Astrocyte of the spinal cord (primary cell): ENCODE results near the gene CCDC30.

Source experiments
- DNase-seq: peaks from one replicate; pipeline ENCODE4 v3.0.0; 2011; ENCODE audit warnings: low read depth, low spot score
- H3K4me3 ChIP-seq: 2 replicates; pipeline ENCODE4 v1.5.1; 2011; ENCODE audit warnings: low read depth, mild to moderate bottlenecking, low read length, moderate library complexity
- in situ Hi-C: cut with HindIII; loops from 2 replicates; pipeline ENCODE4 v1.10.0; 2017; ENCODE audit warnings: low sequenced_read_pairs
- TF ChIP-seq, protein P1 (sequence below): IDR thresholded peaks from 2 replicates; pipeline ENCODE4 v1.5.1; 2012; ENCODE audit warnings: low read depth, mild to moderate bottlenecking, low read length, inconsistent platforms

Gene CCDC30

DNA sequence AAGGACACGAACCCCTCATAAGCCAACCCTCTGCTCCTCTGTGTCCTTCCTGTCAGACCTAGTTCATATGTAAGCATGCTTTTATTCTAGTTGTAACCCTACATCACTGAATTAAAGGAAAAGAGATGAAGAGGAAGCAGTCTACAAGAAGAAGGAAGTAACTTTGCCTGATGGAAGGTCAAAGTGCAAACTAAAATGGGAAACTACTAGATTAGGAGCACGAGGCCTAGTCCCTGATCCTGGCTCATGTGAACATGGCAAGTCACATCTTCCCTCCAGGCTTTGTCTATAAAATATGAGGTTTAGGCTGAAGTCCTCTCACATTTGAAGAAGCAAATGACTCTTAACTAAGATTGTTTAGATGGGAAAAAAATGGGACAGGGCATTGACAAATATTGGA lies 20.4 kb upstream of the CCDC30 start:
- no peak overlapping the region for H3K4me3 ChIP-seq
- no peak for DNase-seq
- TF ChIP-seq, protein P1, sequence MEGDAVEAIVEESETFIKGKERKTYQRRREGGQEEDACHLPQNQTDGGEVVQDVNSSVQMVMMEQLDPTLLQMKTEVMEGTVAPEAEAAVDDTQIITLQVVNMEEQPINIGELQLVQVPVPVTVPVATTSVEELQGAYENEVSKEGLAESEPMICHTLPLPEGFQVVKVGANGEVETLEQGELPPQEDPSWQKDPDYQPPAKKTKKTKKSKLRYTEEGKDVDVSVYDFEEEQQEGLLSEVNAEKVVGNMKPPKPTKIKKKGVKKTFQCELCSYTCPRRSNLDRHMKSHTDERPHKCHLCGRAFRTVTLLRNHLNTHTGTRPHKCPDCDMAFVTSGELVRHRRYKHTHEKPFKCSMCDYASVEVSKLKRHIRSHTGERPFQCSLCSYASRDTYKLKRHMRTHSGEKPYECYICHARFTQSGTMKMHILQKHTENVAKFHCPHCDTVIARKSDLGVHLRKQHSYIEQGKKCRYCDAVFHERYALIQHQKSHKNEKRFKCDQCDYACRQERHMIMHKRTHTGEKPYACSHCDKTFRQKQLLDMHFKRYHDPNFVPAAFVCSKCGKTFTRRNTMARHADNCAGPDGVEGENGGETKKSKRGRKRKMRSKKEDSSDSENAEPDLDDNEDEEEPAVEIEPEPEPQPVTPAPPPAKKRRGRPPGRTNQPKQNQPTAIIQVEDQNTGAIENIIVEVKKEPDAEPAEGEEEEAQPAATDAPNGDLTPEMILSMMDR: no peak
- in situ Hi-C loops: no loop called here

- in situ Hi-C loops: no loop called here
- no peak overlapping the region for H3K4me3 ChIP-seq
- TF ChIP-seq, protein P1: no peak
Observed at GRCh38 chr1:42449256-42449655, 13.8 kb upstream of the CCDC30 start.

GRCh38 chr1:42450061-42450460 lies 13.0 kb upstream of the CCDC30 start:
- TF ChIP-seq, protein P1: no peak
- in situ Hi-C loops: no loop called here
- no peak overlapping the region for H3K4me3 ChIP-seq
- DNase-seq: peak; percentile 4

More at GRCh38 chr1:42449256-42449655, 13.8 kb upstream of the CCDC30 start:
- DNase-seq: no peak

GRCh38 chr1:42453386-42453785 lies 9.7 kb upstream of the CCDC30 start:
- no peak overlapping the region for H3K4me3 ChIP-seq
- TF ChIP-seq, protein P1: no peak
- DNase-seq: peak; percentile 3
- in situ Hi-C loops: no loop called here

DNA sequence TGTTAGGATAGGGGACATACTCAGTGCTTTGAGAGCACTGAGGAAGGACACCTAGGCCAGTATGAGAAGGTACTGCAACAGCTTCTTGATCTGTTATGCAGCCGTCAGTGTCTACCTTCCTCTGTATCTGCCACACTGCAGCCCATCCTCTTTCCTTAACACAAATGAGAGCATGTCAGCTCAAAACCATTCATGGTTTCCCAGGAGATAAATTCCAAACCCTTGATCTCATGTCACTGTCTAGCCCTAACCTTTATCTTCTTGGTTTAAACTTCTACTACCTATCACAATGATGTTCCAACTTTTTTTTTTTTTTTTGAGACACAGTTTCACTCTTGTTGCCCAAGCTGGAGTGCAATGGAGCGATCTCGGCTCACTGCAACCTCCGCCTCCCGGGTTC lies 8.7 kb upstream of the CCDC30 start:
- TF ChIP-seq, protein P1: no peak
- DNase-seq: no peak
- in situ Hi-C loops: no loop called here
- no peak overlapping the region for H3K4me3 ChIP-seq

- DNase-seq: peak; percentile 87
- in situ Hi-C loops: no loop called here
- H3K4me3 ChIP-seq: peak within 1 kb of the TSS; percentile 65
- TF ChIP-seq, protein P1: no peak
Observed at GRCh38 chr1:42456010-42456753, 6.9 kb upstream of the CCDC30 start, which contains the start of the genes PPCS and ZMYND12. Gene PPCS, plus strand, starts transcription at chr1:42456543. Its CDS starts 23 bp downstream, at chr1:42456566. Gene ZMYND12, minus strand, starts transcription at chr1:42456022. Its CDS starts 25 bp downstream, at chr1:42455997.
